SK-N-SH (cell line): ENCODE data around the gene SEC24B. TPM values are rescaled to one million over a fixed set of nuclear protein-coding genes. Genes with fewer than 3 reads are reported as not detected.

Experiments
- CTCF ChIA-PET: fragments of 300-600, 350-600 bp; formaldehyde crosslinking; extraction: SDS; loops from one replicate; lab custom pipeline; 2021; lab: Yijun Ruan, JAX
- POLR2A ChIA-PET: fragments of 350-600 bp; sonication (Branson Sonifier 250); formaldehyde crosslinking; extraction: SDS; loops from one replicate; lab custom pipeline; 2020; ENCODE audit warnings: antibody characterized with exemption, inconsistent platforms; lab: Yijun Ruan, JAX
- DNase-seq: peaks from one replicate; pipeline ENCODE4 v3.0.0; 2012
- H2AFZ ChIP-seq: fragments of 200-600 bp; sonication (generic); 2 replicates; pipeline ENCODE4 v1.8.1; 2016; ENCODE audit warnings: antibody characterized with exemption, mild to moderate bottlenecking, low read depth
- H3F3A ChIP-seq: fragments of 200-600 bp; sonication (generic); replicated peaks from 2 replicates; pipeline ENCODE3; 2016; ENCODE audit warnings: antibody characterized with exemption, mild to moderate bottlenecking; ENCODE audit not compliant: insufficient read depth
- H3K27ac ChIP-seq, 2 experiments: fragments of 200-500 bp in 1 of 2; fragments of 200-600 bp in 1 of 2; sonication (Bioruptor generic) in 1 of 2; sonication (generic), shearing (Covaris generic) in 1 of 2; 2 replicates each; pipeline versions ENCODE4 v1.5.1 to v1.6.1; 2014 to 2016; ENCODE audit warnings: low read depth in 2 of 2, inconsistent platforms in 1 of 2, low read length in 1 of 2, mild to moderate bottlenecking in 1 of 2, mixed read lengths in 1 of 2
- H3K27me3 ChIP-seq: fragments of 200-600 bp; sonication (generic), shearing (Covaris generic); 2 replicates; pipeline ENCODE4 v1.6.1; 2016; ENCODE audit warnings: mixed run types; ENCODE audit not compliant: insufficient read depth
- H3K36me3 ChIP-seq, 2 experiments: fragments of 200-500 bp in 1 of 2; fragments of 200-600 bp in 1 of 2; sonication (Bioruptor generic) in 1 of 2; sonication (generic) in 1 of 2; replicated peaks in 1 of 2; 2 replicates each; pipeline versions ENCODE3 to v1.5.1; 2014 to 2016; ENCODE audit warnings: low read length in 1 of 2, mild to moderate bottlenecking in 1 of 2; ENCODE audit not compliant: insufficient read depth in 2 of 2, control insufficient read depth in 1 of 2
- H3K4me1 ChIP-seq, 2 experiments: fragments of 200-500 bp in 1 of 2; fragments of 200-600 bp in 1 of 2; sonication (Bioruptor generic) in 1 of 2; sonication (generic), shearing (Covaris generic) in 1 of 2; 2 replicates each; pipeline versions ENCODE4 v1.5.1 to v1.6.1; 2014 to 2016; ENCODE audit warnings: low read depth in 1 of 2, low read length in 1 of 2, mixed run types in 1 of 2; ENCODE audit not compliant: insufficient read depth in 2 of 2, control insufficient read depth in 1 of 2
- H3K4me2 ChIP-seq: fragments of 200-600 bp; sonication (generic), shearing (Covaris generic); 2 replicates; pipeline ENCODE4 v1.6.1; 2017; ENCODE audit warnings: mixed run types
- H3K4me3 ChIP-seq, 2 experiments: fragments of 200-500 bp in 1 of 2; fragments of 200-600 bp in 1 of 2; sonication (Bioruptor generic) in 1 of 2; sonication (generic), shearing (Covaris generic) in 1 of 2; 2 replicates each; pipeline versions ENCODE4 v1.5.1 to v1.8.1; 2014 to 2016; ENCODE audit warnings: low read depth in 2 of 2, inconsistent platforms in 1 of 2, low read length in 1 of 2, mild to moderate bottlenecking in 1 of 2, mixed read lengths in 1 of 2, moderate library complexity in 1 of 2
- H3K79me2 ChIP-seq: fragments of 200-600 bp; sonication (generic); 2 replicates; pipeline ENCODE4 v1.8.1; 2017; ENCODE audit warnings: mild to moderate bottlenecking; ENCODE audit not compliant: insufficient read depth
- H3K9ac ChIP-seq: fragments of 200-600 bp; sonication (generic); 2 replicates; pipeline ENCODE4 v1.6.1; 2017; ENCODE audit warnings: mixed run types
- H3K9me2 ChIP-seq: fragments of 200-600 bp; sonication (generic); 2 replicates; pipeline ENCODE4 v1.6.1; 2017; ENCODE audit warnings: mixed run types
- H3K9me3 ChIP-seq: fragments of 200-600 bp; sonication (generic); 2 replicates; pipeline ENCODE4 v1.6.1; 2017; ENCODE audit warnings: mixed run types, mild to moderate bottlenecking, moderate library complexity
- H4K20me1 ChIP-seq: fragments of 200-600 bp; sonication (generic); 2 replicates; pipeline ENCODE4 v1.6.1; 2017; ENCODE audit warnings: mild to moderate bottlenecking, mixed run types; ENCODE audit not compliant: insufficient read depth
- CHD2 ChIP-seq: fragments of 150-350 bp; IDR thresholded peaks from 2 replicates; pipeline ENCODE4 v1.6.1; 2018; ENCODE audit warnings: low read length; ENCODE audit not compliant: partially characterized antibody
- ELF1 ChIP-seq: IDR thresholded peaks from 2 replicates; pipeline ENCODE4 v1.4.0; 2012
- FOXJ3 ChIP-seq: sonication (generic); formaldehyde crosslinking; IDR thresholded peaks from 2 replicates; pipeline ENCODE4 v1.5.1; 2020; ENCODE audit warnings: mild to moderate bottlenecking, missing genetic modification reagents
- GABPA ChIP-seq: IDR thresholded peaks from 2 replicates; pipeline ENCODE4 v1.4.0; 2012; ENCODE audit warnings: low read depth, mild to moderate bottlenecking
- MXI1 ChIP-seq: IDR thresholded peaks from 2 replicates; pipeline ENCODE4 v1.6.1; 2012; ENCODE audit warnings: mild to moderate bottlenecking, low read depth, low read length, improper control_type of control experiment
- POLR2AphosphoS5 ChIP-seq: IDR thresholded peaks from 2 replicates; pipeline ENCODE4 v1.6.1; 2012; ENCODE audit warnings: low read depth, low read length
- RFX5 ChIP-seq: IDR thresholded peaks from 2 replicates; pipeline ENCODE4 v1.6.1; 2012; ENCODE audit warnings: mild to moderate bottlenecking, improper control_type of control experiment, low read length
- SIN3A ChIP-seq: IDR thresholded peaks from 2 replicates; pipeline ENCODE4 v1.6.1; 2012; ENCODE audit warnings: low read depth, mild to moderate bottlenecking, low read length, moderate library complexity, borderline replicate concordance
- SMC3 ChIP-seq: IDR thresholded peaks from 2 replicates; pipeline ENCODE4 v1.6.1; 2012; ENCODE audit warnings: low read depth, low read length, improper control_type of control experiment
- USF2 ChIP-seq: fragments of 150-350 bp; IDR thresholded peaks from 2 replicates; pipeline ENCODE4 v1.6.1; 2017; ENCODE audit warnings: antibody characterized with exemption, low read length, low read depth, borderline replicate concordance
- ZBTB33 ChIP-seq: IDR thresholded peaks from 2 replicates; pipeline ENCODE4 v1.4.0; 2012; ENCODE audit warnings: low read depth, borderline replicate concordance
- WGBS: methylation state at CpG from one replicate; pipeline ENCODE4 v1.1.6; 2017; ENCODE audit warnings: low lambda C conversion rate; 5-methylcytosine and 5-hydroxymethylcytosine counted together
- polyA plus RNA-seq, 3 experiments: library from polyadenylated mRNA; depleted of rRNA; stranded (reverse); fragments of >200 nt; gene quantifications; 2 replicates each; pipeline ENCODE4 v1.2.3, GENCODE V29; 2012
- TF ChIP-seq, protein P1 (sequence below): IDR thresholded peaks from 2 replicates; pipeline ENCODE4 v1.4.0; 2012; ENCODE audit warnings: low read depth, borderline replicate concordance
- TF ChIP-seq, protein P2 (sequence below): IDR thresholded peaks from 2 replicates; pipeline ENCODE4 v1.6.1; 2012; ENCODE audit warnings: mild to moderate bottlenecking, low read depth, low read length, moderate library complexity

Gene SEC24B
- polyA plus RNA-seq, 1 of the 3 experiments (the other 2 are of a cell fraction), result 23.0 TPM

GRCh38 chr4:109429545-109429944 is 4.1 kb upstream of the SEC24B start:
- no peak overlapping the region for H3K4me3 ChIP-seq
- no peak for DNase-seq
- TF ChIP-seq USF2 (no peak), SIN3A (no peak), ZBTB33 (no peak), ELF1 (no peak), SMC3 (no peak), MXI1 (no peak), CHD2 (no peak), FOXJ3 (CRISPR knock-in tag) (no peak), POLR2AphosphoS5 (no peak), GABPA (no peak), RFX5 (no peak)
- TF ChIP-seq, protein P1, sequence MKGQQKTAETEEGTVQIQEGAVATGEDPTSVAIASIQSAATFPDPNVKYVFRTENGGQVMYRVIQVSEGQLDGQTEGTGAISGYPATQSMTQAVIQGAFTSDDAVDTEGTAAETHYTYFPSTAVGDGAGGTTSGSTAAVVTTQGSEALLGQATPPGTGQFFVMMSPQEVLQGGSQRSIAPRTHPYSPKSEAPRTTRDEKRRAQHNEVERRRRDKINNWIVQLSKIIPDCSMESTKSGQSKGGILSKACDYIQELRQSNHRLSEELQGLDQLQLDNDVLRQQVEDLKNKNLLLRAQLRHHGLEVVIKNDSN, result no peak
- TF ChIP-seq, protein P2, sequence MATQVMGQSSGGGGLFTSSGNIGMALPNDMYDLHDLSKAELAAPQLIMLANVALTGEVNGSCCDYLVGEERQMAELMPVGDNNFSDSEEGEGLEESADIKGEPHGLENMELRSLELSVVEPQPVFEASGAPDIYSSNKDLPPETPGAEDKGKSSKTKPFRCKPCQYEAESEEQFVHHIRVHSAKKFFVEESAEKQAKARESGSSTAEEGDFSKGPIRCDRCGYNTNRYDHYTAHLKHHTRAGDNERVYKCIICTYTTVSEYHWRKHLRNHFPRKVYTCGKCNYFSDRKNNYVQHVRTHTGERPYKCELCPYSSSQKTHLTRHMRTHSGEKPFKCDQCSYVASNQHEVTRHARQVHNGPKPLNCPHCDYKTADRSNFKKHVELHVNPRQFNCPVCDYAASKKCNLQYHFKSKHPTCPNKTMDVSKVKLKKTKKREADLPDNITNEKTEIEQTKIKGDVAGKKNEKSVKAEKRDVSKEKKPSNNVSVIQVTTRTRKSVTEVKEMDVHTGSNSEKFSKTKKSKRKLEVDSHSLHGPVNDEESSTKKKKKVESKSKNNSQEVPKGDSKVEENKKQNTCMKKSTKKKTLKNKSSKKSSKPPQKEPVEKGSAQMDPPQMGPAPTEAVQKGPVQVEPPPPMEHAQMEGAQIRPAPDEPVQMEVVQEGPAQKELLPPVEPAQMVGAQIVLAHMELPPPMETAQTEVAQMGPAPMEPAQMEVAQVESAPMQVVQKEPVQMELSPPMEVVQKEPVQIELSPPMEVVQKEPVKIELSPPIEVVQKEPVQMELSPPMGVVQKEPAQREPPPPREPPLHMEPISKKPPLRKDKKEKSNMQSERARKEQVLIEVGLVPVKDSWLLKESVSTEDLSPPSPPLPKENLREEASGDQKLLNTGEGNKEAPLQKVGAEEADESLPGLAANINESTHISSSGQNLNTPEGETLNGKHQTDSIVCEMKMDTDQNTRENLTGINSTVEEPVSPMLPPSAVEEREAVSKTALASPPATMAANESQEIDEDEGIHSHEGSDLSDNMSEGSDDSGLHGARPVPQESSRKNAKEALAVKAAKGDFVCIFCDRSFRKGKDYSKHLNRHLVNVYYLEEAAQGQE, result no peak
- CTCF ChIA-PET, result no interaction called here
- H3K9ac ChIP-seq, result no peak overlapping the region
- H3K9me3 ChIP-seq, result no peaks in the 10 kb centered on the region
- H3K79me2 ChIP-seq, result peaks cover 22% of the 10 kb centered on the region
- POLR2A ChIA-PET, result no interaction called here
- H3K4me2 ChIP-seq, result no peak overlapping the region
- no peaks in the 10 kb centered on the region for H3F3A ChIP-seq
- no peak overlapping the region for H2AFZ ChIP-seq
- H3K27me3 ChIP-seq, result no peaks in the 10 kb centered on the region
- WGBS, result 55% methylated on average over 1 of the region's 1 CpG
- H4K20me1 ChIP-seq, result peaks cover 4% of the 10 kb centered on the region
- H3K27ac ChIP-seq, result no peak overlapping the region
- peaks cover 5% of the 10 kb centered on the region in 2 experiments; a peak in 3 of 4 replicates for H3K4me1 ChIP-seq
- H3K36me3 ChIP-seq, result peaks cover 15 to 16% of the 10 kb centered on the region in 2 experiments
- H3K9me2 ChIP-seq, result no peaks in the 10 kb centered on the region
